Activated CD8-positive, alpha-beta memory T cell treated with anti-CD3 and anti-CD28 coated beads for 4 hours (primary cell): ENCODE results near the gene OTOF.

ENCODE experiments used
- DNase-seq, 2 donors: peaks; one replicate each; pipeline ENCODE4 v3.0.0-alpha.2; 2020; ENCODE audit warnings: low read depth in 2 of 2

OTOF gene

GRCh38 chr2:26465981-26466471, 11.9 kb downstream of the OTOF start:
- DNase-seq: no peak

- DNase-seq: no peak
Observed at GRCh38 chr2:26465266-26465925, 12.5 kb downstream of the OTOF start.

GRCh38 chr2:26464390-26465265, 13.3 kb downstream of the OTOF start:
- no peak for DNase-seq

GRCh38 chr2:26463244-26464192, 14.4 kb downstream of the OTOF start:
- DNase-seq: no peak

- DNase-seq: no peak
Observed at GRCh38 chr2:26462511-26463243, 15.2 kb downstream of the OTOF start.

GRCh38 chr2:26462100-26462499, 15.8 kb downstream of the OTOF start:
- no peak for DNase-seq

GRCh38 chr2:26461601-26462023, 16.3 kb downstream of the OTOF start:
- DNase-seq: no peak

- no peak for DNase-seq
Observed at GRCh38 chr2:26460613-26461031, 17.3 kb downstream of the OTOF start.

- no peak for DNase-seq
Observed at GRCh38 chr2:26459991-26460612, 17.8 kb downstream of the OTOF start.

- DNase-seq: no peak
Observed at GRCh38 chr2:26458365-26459042, 19.4 kb downstream of the OTOF start.

GRCh38 chr2:26457695-26458364, 20.1 kb downstream of the OTOF start:
- no peak for DNase-seq

- DNase-seq: no peak
Observed at GRCh38 chr2:26457251-26457666, 20.7 kb downstream of the OTOF start.

- DNase-seq: no peak
Observed at GRCh38 chr2:26456440-26457250, 21.3 kb downstream of the OTOF start.

- no peak for DNase-seq
Observed at GRCh38 chr2:26455670-26456439, 22.1 kb downstream of the OTOF start.

GRCh38 chr2:26455037-26455669, 22.8 kb downstream of the OTOF start:
- DNase-seq: no peak

GRCh38 chr2:26454561-26455001, 23.3 kb downstream of the OTOF start:
- no peak for DNase-seq
